GM12865 (cell line): ENCODE data around the gene POLR2J.

Experiments used
- DNase-seq: peaks from one replicate; pipeline ENCODE4 v3.0.0; 2010; ENCODE audit warnings: low read depth
- H3K4me3 ChIP-seq: 2 replicates; pipeline ENCODE4 v1.5.1; 2011; ENCODE audit warnings: mild to moderate bottlenecking, low read depth, low read length, control low read depth
- TF ChIP-seq, protein P1 (sequence below): IDR thresholded peaks from 2 replicates; pipeline ENCODE4 v1.5.1; 2011; ENCODE audit warnings: low read length, control low read depth, low read depth, inconsistent platforms; ENCODE audit not compliant: insufficient read depth; ENCODE audit errors: missing control alignments

Gene POLR2J

DNA sequence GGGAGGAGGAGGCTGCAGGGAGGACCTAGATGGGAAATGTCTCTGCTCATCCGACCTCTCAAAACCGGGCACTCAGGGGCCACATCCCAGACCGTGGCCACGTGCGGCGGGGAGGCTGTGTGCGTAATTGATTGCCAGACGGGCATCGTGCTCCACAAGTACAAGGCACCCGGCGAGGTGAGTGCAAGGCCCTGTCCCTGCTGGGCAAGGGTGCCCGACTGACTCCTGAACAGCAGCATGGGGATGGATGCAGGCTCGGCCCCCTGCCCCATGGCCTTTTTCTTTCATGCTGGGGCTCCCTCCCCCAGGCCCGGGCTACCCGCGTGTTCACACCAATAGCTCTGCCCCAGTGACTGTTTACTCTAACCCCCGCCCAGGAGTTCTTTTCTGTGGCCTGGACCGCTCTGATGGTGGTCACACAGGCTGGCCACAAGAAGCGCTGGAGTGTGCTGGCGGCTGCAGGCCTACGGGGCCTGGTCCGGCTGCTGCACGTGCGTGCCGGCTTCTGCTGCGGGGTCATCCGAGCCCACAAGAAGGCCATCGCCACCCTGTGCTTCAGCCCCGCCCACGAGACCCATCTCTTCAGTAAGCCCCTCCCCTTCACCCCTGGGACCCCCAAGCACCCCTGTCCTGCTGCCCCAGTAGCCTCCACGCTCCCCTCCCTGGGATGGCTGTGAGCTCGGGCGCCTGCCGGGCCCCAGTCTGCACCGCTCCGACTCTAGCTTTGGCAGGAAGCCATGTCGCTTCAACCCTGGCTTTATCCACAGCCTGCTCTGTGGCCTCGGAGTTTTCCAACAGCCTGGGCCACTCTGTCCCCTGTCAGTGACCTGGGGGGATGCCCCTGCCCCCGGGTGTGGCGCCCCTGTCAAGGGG lies 10.0 kb downstream of the POLR2J start:
- no peak overlapping the region for H3K4me3 ChIP-seq
- TF ChIP-seq, protein P1, sequence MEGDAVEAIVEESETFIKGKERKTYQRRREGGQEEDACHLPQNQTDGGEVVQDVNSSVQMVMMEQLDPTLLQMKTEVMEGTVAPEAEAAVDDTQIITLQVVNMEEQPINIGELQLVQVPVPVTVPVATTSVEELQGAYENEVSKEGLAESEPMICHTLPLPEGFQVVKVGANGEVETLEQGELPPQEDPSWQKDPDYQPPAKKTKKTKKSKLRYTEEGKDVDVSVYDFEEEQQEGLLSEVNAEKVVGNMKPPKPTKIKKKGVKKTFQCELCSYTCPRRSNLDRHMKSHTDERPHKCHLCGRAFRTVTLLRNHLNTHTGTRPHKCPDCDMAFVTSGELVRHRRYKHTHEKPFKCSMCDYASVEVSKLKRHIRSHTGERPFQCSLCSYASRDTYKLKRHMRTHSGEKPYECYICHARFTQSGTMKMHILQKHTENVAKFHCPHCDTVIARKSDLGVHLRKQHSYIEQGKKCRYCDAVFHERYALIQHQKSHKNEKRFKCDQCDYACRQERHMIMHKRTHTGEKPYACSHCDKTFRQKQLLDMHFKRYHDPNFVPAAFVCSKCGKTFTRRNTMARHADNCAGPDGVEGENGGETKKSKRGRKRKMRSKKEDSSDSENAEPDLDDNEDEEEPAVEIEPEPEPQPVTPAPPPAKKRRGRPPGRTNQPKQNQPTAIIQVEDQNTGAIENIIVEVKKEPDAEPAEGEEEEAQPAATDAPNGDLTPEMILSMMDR, result no peak

DNA sequence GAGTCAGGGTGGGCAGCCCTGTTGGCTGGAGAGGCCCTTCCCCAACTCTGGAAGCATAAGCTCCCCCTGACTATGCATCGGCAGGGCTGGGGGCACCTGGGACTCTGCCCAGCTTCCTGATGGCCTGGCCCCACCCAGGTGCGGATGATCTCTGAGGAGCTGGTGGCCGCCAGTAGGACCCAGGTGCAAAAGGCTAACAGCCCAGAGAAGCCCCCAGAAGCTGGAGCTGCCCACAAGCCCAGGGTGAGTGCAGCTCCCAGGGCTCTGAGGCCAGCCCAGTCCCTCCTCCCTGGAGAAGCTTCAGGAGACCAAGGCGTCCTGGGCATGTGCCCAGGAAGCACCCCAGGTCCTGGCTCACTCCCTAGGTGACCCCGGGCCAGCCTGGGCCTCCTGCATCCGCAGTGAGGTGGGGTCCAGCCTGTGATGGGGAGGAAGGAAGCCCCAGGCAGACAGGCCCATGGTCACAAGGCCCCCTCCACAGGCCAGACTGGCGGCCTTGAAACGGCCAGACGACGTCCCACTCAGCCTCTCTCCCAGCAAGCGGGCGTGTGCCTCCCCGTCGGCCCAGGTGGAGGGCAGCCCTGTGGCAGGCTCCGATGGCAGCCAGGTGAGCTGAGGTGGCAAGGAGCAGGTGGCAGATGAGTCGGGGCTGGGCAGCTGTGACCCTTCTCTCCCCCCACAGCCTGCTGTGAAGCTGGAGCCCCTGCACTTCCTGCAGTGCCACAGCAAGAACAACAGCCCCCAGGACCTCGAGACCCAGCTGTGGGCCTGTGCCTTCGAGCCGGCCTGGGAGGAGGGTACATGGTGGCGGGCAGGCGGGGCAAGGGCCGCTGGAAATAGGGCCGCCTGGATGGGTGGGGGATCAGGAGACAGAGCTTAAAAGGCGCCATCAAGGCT lies 10.9 kb downstream of the POLR2J start:
- TF ChIP-seq, protein P1, result no peak
- no peak for DNase-seq

More for the DNA sequence above, 10.0 kb downstream of the POLR2J start:
- DNase-seq, result no peak

DNA sequence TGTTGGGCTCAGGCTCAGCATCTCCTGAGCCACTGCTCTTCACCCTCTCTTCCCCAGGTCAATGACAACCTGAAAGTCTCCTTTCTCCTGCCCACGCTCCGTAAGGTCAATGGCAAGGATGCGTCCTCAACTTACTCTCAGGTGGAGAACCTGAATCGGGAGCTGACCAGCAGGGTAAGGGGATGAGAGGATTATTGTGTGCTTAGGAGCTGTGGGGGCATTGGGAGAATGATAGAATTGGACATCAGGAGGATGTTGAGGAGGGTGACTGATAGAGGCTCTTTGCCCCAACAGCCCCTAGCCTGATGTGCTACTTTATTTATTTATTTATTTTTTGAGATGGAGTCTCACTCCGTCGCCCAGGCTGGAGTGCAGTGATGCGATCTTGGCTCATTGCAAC lies 12.6 kb downstream of the POLR2J start:
- TF ChIP-seq, protein P1, result no peak
- H3K4me3 ChIP-seq, result peak overlapping the region; percentile 88
- DNase-seq, result no peak

More for the DNA sequence above, 10.9 kb downstream of the POLR2J start:
- H3K4me3 ChIP-seq, result no peak overlapping the region

DNA sequence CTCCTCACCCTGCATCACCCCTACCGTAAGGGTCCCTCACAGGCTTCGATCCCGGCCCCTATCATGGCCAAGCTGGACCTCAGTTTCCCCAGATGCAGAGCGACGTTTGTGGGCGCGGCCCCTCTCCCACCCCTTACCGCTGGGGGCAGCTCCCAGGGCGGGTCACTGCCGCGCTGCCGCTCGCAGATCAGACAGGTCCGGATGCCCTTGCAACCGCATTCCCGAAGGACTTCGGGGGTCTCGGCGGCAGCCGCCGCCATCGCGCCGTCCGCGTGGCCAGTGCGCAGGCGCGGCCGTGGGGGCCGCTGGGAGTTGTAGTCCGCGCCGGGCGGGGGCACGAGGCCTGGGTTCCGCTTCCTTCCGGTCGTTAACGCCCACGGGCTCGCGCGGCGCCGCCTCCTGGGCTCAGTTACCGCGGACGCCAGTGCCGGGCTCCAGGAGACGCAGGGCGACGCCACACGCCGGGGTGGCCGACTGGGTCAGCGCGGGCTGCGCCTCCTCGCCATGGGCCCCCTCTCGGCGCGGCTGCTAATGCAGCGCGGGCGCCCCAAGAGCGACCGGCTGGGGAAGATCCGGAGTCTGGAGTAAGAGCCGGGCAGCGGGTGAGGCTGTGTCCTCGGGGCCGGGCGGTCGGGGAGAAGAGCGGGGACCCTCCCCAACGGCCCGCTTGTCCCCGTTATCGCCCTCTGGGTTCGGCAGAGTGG lies 14.0 kb downstream of the POLR2J start, which contains the start of the genes ALKBH4 and LRWD1:
TSS of gene ALKBH4 (minus strand) at position 287 of the 704 bp plus-strand sequence. CDS start at position 260, 27 bp downstream.
TSS of gene LRWD1 (plus strand) at position 408 of the 704 bp plus-strand sequence. CDS start at position 505, 97 bp downstream.
- H3K4me3 ChIP-seq, result peak within 1 kb of the TSS; percentile 88
- peak; percentile 97 for DNase-seq
- TF ChIP-seq, protein P1, result peak; percentile 1

DNA sequence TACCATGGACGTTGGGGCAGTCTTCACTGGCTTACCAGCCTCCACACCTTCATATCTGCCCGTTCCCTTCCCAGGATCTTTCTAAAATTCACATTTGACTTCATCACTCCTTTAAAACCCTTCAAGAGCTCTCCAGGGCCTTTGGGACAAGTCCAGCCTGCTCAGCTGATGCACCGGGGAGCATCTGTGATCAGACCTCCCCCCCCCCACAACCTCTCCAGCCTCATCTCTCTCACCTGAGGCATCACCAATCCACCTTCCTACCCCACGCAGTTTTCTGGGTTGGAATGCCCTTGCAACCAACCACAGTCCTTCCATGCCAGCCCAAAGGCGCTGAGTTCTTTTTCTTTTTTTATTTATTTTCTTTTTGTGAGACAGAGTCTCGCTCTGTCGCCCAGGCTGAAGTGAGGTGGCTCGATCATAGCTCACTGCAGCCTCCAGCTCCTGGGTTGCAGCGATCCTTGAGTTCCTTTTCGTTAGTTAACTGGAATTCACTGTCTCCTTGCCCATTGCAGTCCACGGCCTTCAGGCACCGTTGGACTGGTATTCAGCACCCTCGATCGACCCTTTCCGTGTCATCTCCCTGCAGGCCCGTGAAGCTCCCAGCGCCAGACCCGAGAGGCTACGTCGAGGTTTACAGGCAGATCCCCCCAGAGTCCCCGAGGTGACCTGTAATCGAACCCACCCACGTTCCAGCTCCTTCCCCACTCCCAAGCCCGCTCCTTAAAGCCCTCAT lies 14.7 kb downstream of the POLR2J start:
- TF ChIP-seq, protein P1, result no peak

DNA sequence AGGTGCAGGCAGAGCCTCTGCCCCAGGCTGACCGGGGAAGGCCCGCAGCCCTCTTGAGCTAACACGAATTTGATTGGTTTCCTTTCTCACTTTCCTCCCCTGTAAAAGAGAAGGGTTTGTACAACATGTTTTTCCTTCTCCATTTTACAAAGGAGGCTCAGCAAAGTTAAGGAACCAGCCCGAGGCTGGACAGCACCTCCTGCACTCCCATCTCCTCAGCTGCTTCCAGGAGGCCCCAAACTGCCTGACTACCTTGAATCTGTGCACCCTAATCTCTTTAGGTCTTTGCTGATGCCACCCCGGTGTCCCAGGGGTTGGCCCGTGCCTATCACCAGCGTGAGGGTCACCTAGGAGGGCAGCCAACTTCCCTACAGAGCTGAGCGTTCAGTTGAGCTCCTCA lies 18.3 kb downstream of the POLR2J start:
- no peak for DNase-seq
- no peak overlapping the region for H3K4me3 ChIP-seq
- TF ChIP-seq, protein P1, result no peak

More for the DNA sequence above, 14.7 kb downstream of the POLR2J start:
- DNase-seq, result no peak
- H3K4me3 ChIP-seq, result peak overlapping the region; percentile 88
